AG10803 (cell line): ENCODE results near the gene MAPKAP1.

Source experiments
- DNase-seq: peaks from one replicate; pipeline ENCODE4 v3.0.0; 2010; ENCODE audit warnings: low read depth
- H3K4me3 ChIP-seq: 2 replicates; pipeline ENCODE4 v1.5.1; 2011; ENCODE audit warnings: mild to moderate bottlenecking, low read length, control low read depth
- TF ChIP-seq, protein P1 (sequence below): conservative IDR thresholded peaks from 2 replicates; pipeline ENCODE4 v1.5.1; 2011; ENCODE audit warnings: mild to moderate bottlenecking, low read length, control low read depth, inconsistent platforms

The MAPKAP1 gene

DNA sequence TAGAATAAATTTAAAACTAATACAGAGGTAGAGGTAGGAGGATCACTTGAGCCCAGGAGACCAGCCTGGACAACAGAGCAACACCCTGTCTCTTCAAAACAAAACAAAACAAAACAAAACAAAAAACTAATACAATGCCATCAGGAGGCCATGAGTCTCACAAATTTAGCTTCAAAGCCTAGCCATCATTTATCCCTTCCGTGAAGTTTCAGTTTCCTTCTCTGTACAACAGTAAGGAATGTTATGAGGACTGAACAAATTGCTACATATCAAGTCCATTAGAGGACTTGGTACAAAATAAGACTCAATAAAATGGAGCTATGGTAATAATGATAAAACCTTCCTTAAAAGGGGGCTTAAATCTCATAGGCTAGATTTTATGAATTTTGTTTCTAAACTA is 60.8 kb downstream of the MAPKAP1 start:
- peak; percentile 54 for DNase-seq
- TF ChIP-seq, protein P1, sequence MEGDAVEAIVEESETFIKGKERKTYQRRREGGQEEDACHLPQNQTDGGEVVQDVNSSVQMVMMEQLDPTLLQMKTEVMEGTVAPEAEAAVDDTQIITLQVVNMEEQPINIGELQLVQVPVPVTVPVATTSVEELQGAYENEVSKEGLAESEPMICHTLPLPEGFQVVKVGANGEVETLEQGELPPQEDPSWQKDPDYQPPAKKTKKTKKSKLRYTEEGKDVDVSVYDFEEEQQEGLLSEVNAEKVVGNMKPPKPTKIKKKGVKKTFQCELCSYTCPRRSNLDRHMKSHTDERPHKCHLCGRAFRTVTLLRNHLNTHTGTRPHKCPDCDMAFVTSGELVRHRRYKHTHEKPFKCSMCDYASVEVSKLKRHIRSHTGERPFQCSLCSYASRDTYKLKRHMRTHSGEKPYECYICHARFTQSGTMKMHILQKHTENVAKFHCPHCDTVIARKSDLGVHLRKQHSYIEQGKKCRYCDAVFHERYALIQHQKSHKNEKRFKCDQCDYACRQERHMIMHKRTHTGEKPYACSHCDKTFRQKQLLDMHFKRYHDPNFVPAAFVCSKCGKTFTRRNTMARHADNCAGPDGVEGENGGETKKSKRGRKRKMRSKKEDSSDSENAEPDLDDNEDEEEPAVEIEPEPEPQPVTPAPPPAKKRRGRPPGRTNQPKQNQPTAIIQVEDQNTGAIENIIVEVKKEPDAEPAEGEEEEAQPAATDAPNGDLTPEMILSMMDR = no peak
- peak overlapping the region; percentile 9 for H3K4me3 ChIP-seq

DNA sequence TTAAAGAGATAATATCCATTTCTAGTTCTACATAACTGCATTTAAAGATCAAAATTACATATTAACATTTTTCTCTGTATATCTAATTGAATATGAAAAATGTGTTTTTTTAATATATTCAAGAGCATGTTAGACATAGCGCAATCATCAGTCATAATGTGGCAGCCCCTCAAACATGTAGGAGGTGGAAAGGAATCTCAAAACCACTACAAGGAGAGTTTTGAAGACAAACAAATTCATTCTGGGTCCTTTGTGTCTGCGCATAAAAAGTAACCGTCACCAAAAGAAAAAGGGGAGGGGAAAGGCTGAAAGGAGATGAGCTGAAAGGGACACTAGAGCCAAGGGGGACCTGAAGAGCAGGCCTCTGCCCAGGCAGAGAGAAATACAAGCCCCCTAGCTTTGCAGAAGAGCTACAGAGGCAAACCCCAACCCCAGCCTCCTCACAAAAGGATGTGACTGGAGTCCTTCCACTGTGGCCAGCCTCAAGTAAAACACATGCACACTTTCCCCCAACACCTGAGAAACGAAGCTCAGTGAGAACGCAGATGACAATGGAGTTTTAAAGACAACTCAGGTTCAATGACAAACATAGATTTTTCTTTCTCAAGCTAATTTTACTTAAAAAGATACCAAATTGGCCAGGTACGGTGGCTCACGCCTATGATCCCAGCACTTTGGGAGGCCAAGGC is 62.0 kb downstream of the MAPKAP1 start:
- no peak overlapping the region for H3K4me3 ChIP-seq
- DNase-seq = no peak
- TF ChIP-seq, protein P1 = no peak

DNA sequence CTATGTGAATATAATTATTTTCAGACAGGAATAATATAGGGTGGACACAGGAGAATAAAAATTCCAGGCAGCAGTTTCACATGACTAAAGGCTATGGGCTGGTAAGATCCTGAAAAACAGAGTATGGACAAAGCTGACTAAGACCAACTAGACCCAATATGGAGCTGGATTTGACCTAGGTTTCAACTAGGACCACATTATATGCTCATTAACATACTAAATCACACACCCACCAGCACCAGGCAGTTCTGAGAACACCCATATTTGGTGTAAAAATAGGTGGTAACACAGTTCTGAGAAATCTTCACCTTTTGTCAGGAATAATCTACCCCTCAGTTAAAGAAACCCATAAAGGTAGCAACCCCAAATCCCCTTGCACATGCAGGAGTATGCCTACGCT is 64.7 kb downstream of the MAPKAP1 start:
- no peak overlapping the region for H3K4me3 ChIP-seq
- TF ChIP-seq, protein P1 = no peak
- DNase-seq = no peak

DNA sequence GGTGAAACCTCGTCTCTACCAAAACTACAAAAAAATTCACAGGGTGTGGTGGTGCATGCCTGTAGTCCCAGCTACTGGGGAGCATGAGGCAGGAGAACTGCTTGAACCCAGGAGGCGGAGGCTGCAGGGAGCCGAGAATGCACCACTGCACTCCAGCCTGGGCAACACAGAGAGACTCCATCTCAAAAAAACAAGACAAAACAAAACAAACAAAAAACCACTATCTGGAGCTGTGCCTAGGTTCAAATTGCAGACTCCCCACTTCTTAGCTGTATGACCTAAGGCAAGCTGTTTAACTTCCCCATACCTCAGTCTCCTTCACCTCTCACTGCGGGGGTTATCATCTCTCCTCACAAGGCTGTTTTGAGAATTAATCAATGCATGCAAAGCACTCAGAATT is 68.0 kb downstream of the MAPKAP1 start:
- TF ChIP-seq, protein P1 = no peak
- DNase-seq = no peak
- H3K4me3 ChIP-seq = no peak overlapping the region

DNA sequence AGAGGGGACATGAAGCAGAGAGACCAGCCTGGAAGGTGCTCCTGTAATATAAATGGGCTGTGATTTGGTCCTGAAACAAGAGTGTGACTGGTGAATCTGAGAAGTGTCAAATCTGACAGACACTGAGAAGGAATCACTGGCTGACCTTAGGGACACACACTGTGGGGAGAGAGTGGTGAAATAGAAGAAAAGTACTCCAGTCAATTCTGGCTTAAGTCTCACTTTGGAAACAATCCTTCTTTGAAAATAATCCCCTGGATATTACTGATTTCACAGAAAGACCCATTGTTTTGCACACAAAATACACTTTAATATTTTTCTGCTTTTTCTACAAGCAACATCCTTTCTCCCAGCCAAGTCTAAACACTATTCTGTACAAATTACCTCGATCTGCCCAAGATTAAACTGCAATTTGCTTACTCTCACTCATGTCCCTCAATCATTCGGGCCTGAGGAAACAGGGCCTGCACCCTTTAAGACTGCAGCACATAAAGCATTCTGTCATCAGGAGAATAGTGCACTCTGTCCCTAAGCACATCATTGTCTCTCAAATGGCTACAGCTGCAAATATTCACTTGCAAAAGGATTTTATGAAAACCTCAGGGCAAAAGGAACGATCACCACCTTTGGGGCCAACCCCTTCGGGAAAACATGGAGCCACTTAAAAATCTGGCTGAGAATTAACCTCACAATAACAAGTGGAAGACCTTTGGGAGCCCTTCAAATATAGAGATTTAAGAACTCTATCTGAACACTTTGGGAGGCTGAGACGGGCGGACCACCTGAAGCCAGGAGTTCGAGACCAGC is 68.6 kb downstream of the MAPKAP1 start:
- no peak for DNase-seq
- TF ChIP-seq, protein P1 = no peak
- H3K4me3 ChIP-seq = no peak overlapping the region

DNA sequence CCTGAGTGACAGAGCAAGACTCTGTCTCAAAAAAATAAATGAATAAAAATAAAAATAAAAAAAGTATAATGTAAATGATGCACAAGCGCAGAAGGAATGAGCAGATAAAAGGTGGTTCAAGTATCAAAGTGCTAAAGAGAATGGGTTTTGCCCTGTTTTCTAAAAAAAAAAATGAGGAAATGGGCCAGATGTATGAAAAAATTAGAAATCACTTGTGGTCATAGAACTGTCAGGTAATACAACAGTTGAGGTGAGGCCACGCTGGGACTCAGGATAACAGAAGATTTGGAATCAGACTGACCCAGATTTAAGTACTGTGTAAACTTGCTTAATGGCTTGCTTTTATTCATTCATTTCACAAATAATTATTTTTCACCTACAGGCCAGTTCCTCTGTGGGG is 69.8 kb downstream of the MAPKAP1 start:
- no peak for DNase-seq
- H3K4me3 ChIP-seq = no peak overlapping the region
- TF ChIP-seq, protein P1 = no peak

DNA sequence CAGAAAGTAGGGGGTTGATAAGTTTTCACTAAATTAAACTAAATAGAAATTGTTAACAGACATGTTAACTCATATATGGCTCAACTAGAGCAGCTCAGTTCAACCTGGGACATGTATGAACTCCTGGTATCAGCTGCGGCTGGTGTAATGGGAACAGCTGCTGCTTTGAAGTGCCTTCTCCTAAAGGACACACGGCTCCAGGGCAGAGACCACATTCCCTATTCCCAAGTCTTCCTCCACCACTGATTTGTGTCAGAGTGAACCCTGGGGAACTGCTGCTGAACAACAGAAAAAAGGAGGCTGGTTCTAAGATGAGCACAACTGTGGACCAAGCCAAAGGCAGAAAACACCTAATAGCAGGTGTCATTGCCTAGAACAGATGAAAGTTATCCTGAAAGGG is 71.1 kb downstream of the MAPKAP1 start:
- TF ChIP-seq, protein P1 = no peak
- DNase-seq = no peak
- H3K4me3 ChIP-seq = no peak overlapping the region
